NK-92 (cell line): ENCODE data around the gene KRT25.

Experiments
- DNase-seq: peaks from one replicate; lab custom pipeline; 2025; ENCODE audit not compliant: unreplicated experiment; lab: John Stamatoyannopoulos, UW

KRT25 gene, protein sequence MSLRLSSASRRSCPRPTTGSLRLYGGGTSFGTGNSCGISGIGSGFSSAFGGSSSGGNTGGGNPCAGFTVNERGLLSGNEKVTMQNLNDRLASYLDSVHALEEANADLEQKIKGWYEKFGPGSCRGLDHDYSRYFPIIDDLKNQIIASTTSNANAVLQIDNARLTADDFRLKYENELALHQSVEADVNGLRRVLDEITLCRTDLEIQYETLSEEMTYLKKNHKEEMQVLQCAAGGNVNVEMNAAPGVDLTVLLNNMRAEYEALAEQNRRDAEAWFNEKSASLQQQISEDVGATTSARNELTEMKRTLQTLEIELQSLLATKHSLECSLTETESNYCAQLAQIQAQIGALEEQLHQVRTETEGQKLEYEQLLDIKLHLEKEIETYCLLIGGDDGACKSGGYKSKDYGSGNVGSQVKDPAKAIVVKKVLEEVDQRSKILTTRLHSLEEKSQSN

DNA sequence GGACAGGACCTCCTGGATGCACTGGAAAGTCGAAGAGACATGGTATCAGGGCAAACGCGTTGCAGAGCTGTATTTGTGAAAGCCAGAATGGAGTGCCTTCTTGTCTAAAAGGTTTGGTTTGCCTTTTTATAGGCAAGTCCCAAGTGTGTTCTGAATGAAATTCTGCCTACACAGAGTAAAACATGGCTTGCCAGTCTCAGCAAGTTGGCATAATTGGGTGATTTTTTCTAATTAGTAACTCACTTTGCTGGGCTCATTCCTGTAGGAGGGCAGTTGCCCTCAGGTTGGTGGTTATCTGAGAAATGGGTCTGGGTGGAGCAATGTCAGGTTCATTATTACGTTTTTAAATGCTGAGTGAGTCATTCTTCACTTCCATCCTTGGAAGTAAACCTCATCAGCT lies at the start of gene KRT25:
TSS of gene KRT25 (minus strand) at position 101 of the 400 bp plus-strand sequence. CDS start at position 41, 60 bp downstream.
- DNase-seq = no peak

DNA sequence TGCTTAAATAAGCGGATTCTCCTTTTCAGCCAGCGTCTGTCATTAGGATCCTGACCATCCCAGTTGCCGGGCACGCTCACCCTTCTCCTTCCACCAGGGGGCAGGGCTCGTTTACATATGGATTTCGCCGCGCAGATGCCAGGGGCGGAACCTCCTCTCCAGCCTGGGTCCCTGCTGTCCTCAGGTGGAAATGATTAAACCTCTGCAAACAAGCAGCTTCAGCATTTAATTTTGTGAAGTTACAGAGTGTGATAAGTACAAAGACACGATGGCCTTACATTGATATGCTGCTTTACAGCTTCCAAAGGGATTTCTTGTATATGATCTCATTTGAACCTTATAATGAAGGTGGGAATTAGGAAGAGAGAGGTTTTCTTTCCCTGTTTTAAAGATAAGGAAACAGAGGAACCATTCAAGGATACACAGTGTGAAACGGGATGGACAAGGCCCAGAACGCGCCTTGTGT lies 48.5 kb upstream of the KRT25 start:
- DNase-seq = no peak

DNA sequence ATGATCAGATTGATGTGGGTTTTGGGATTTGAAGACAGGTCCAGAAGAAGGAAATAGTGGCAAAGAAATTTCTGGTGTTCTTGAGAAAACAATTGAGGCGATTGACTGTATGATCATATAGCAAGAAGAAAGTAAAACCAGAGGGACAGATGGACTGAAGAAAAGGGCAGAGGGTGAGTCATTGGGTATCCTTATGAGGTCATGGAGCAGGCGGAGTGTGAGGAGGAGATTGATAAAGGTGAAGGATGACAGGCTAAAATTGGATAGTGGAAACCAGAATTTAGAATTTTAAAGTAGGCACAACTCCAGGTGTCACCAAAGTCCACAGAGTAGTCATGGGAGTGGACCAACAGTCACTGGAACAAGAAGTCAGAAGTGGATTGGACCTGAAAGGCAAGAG lies 46.0 kb upstream of the KRT25 start:
- DNase-seq = no peak

DNA sequence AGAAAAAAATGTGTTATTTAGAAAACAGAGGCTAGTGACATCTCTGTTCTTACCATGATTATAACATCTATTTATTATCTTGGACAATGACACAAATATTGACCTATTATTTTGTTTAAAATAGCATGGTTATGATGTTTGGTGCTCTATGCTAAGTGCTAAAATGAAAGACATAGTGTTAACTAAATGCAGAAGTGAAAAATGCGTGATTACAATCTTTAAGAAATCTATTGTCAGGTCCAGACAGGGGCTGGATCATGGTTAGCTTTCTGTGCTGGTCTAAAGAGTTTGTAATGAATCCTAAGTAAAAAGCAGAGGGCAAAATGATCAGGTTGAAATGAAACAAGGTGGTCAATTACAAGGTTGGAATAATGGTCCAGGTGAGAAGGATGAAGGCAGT lies 45.2 kb upstream of the KRT25 start:
- no peak for DNase-seq

DNA sequence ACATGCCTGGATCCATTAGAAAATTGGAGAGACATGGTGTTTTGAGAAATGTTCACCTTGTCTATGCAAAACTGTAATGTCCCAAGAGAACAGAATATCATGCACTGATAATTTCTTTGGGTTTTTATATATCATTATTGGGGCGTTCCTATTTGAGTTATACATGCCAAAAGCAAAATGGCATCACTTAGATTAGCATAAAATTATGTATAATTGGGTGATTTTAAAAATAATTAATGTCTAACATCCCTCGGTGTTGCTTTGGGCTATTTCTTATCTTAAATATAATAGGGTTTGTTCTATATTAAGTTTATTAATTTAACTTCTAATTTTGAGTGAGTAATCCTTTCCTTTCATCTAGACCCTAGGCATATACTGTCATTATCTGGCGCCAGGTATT lies 44.7 kb upstream of the KRT25 start, which contains the start of gene KRT28:
TSS of gene KRT28 (minus strand) at position 101 of the 400 bp plus-strand sequence. CDS start at position 35, 66 bp downstream.
- DNase-seq = no peak

DNA sequence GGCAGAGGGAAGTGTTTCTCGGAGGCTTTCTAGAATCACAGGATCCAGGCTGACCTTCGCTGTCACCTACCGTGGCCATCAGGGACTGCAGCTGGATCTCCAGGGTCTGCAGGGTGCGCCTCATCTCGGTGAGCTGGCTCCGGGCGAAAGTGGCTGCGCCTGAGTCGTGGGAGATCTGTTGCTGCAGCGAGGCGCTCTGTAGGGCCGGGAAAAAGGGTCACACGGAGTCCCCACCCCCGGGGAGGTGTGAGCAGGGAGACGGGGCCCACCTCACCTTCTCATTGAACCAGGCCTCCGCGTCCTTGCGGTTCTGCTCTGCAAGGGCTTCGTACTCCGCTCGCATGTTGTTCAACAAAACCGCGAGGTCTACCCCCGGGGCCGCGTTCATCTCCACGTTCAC lies 41.7 kb upstream of the KRT25 start:
- no peak for DNase-seq

DNA sequence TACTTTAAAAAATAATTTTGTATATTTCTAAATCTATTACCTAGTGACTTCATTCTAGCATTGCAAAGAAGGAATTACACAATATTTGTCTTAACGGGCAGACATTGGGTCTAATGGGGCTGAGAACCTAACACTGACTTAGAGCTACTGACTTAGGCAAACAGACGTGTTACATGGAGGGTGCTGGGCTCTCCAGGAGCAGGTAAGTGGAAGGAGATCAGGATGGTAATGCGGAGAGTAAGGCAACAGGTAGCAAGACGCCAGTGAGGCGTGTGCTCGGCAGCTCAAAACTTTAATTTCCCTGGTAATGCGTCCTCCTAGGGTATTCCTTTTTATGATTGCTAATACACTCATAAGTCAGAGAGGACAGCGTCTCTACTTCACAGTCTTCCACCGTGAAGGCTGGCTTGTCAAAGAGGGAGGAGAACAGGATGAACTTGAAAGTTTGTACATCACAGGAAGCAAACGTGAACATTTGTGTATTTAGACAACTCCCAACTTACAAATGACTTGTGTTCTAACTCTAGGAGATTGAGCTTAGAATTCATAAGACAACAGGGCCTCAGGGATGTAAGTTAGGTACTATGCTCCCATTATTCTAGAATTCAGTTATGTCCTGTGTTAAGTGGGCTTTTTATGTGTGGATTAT lies 40.0 kb upstream of the KRT25 start:
- no peak for DNase-seq

DNA sequence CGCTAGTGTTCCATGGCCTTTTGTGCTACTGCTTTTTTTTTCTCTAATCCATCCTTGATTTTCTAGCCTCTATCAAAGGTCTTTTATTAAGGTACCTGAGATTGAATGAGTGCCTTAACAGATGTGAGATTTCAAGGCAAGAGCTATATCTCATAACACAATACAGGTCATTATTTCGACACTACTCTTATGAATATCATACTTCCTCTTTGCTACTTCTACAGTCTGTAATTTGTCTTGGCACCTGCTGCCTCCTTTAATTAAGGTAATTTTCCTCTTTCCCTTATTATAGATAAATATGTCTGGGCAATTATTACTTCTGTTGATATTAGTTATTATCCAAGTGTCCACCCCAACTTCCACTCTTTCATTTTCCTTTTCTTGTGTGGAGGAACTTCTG lies 39.3 kb upstream of the KRT25 start:
- DNase-seq = no peak

DNA sequence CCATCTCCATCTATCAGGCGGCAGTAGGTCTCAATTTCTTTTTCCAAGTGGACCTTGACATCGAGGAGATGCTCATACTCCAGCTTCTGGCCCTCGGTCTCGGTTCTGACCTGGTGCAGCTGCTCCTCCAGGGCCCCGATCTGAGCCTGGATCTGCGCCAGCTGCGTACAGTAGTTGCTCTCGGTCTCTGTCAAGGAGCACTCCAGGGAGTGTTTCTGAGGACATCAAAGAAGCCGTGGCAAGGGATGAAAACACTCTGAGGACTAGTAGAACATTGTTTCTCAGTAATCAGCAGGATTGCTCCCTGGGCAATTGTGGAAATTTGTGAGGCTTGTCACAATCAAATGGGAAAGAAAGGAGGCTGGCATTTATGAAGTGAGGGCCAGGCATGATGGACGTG lies 38.7 kb upstream of the KRT25 start:
- no peak for DNase-seq

DNA sequence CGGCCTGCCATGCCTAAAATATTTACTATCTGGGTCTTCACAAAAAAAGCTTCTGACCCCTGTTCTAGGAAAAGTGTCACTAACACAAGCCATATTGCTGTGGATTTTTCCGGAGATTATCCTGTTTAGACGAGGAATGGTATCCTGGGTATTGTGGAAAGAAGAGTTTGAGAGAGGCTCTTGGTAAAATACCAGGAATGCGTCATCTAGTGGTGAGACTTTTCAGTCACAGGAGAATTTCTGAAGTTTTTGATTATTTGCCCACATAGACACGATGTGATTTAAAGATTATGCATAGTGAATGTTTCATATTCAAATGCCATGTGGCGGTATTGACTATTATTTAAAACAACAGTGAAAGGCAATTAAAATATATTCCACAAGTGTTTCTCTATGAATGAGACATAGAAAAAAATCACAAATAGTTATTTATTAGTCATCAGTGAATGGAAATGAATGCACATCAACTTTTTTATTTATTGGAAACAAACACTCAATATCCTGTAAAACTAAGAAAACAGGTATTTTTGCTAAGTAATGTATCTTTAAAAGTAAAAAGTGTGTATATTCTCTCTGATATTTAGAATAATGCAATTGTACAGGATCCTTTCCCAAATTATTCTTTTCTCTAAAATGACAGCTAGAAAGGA lies 36.8 kb upstream of the KRT25 start:
- no peak for DNase-seq

DNA sequence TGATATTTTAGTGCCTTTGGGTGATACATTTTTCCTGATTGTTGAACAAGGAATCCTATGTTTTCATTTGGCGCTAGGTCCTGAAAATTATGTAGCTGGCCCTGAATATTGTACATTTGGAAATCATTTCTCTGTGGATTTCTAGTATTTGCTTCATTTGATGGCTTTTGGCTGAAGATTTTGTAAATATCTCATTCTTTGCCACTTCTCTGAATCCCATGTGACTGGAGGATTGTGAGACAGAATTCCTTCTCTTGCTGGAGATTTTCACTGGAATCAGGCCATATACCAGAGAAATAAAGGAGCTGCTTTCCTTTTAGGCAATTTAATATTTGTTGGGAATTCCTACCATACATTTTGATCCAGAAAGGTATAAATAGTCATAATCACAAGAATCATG lies 36.0 kb upstream of the KRT25 start:
- no peak for DNase-seq

DNA sequence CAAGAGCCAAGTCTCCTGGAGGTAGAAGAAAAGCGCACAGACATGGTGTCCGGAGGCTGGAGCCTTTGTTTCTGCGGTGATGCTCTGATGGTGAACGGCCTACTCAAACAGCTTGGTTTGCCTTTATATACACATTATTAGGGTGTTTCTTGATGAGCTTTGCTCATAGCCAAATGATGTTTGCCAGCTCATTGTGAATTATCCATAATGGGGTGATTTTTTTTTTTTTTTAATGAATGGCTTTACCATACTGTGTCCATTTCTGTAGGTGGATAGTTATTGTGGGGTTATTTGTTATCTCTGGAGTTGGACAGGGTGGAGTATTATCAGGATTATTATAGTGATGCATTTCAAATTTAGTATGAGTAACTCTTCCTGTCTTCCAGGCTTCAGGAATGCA lies 27.3 kb upstream of the KRT25 start, which contains the start of gene KRT27:
TSS of gene KRT27 (minus strand) at position 101 of the 400 bp plus-strand sequence. CDS start at position 44, 57 bp downstream.
- DNase-seq = no peak

DNA sequence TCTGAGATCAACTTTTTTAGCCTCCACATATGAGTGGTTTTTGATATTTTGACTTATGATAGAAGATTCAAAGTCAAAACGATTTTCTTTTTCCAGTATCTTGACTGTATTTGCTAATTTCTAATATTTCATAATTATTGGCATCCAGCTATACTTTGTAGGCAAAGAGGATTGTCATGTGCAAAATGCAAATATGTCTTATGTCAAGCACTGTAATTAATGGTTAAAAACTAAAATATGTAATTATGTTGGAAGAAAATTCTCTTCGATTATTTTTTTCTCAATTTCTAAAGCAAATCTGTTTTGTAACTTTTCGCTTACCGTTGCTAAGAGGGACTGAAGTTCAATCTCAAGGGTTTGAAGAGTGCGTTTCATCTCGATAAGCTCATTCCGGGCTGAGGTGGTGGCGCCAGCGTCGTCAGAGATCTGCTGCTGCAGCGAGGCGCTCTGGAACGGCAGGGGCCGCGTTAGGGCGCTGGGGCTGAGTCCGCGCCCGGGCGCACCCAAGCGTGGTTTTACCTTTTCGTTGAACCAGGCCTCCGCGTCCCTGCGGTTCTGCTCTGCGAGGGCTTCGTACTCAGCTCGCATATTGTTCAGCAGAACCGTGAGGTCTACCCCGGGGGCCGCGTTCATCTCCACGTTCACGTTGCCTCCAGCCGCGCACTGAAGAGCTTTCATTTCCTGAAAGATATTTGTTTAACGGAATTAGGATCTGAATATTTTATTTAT lies 24.2 kb upstream of the KRT25 start:
- DNase-seq = no peak

DNA sequence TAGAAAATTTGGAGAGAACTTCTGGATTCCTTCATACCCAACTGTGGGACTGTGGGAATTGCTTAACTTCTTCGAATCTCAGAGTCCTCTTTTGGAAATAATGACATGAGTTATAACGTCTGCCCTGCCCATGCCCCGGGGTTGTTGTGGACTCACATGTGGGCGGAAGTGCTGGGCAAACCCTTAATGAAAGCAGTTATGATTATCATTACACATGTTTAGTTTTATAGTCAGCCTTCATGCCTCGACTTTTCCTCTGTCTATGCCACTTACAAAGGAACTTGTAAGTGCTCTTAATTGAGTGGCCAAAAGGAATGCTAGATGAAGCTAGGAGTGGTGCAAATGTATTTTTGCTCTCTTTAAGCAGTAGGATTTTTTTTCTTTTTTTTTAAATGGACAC lies 23.3 kb upstream of the KRT25 start:
- DNase-seq = no peak

DNA sequence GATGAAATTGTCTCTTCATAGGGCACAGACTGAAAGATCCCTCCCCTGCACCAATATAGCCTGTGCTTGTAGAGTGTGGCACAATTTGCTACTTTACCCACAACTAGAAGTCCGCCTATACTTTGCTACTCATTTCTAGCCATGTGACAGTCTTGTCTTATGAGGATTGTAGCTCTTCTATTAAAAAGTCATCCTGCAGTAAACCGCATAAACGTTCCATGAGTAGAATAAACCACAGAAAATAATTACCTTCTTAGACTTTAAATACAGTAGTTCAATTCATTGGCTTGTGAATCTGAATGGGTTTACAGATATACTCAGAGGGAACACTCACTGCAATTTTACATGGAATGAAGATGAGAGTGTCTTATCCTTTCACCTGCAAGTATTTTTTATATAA lies 22.8 kb upstream of the KRT25 start:
- no peak for DNase-seq

DNA sequence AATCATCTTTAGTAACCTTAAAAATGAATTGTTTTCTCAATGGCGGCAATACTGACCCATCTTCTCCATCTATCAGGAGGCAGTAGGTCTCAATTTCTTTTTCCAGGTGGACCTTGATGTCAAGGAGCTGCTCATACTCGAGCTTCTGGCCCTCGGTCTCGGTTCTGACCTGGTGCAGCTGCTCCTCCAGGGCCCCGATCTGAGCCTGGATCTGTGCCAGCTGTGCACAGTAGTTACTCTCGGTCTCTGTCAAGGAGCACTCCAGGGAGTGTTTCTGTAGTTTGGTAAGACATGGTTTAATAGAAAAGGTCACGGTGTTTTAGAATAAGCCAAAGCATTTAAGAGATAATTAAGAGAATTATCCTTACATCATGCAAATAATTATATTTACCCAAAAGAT lies 22.3 kb upstream of the KRT25 start:
- DNase-seq = no peak

DNA sequence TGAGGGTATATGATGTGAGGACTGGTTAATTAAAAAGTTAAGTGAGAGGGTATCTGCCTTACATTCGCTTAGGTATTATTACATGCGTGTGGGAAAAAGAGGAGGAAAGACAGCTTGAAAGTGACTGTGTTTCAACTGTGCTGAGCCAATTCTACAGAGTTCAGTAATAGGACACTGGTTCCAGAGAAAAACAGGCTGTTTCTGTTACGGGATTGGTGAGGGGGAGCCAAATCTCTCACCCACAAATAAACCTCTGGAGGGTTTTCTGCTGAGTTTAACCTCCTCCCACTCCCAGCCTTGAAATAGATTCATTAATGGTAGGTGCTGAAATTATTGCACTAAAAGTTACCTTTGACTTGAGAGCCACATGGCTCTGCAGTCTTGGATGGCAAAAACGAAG lies 20.8 kb upstream of the KRT25 start:
- DNase-seq = no peak

DNA sequence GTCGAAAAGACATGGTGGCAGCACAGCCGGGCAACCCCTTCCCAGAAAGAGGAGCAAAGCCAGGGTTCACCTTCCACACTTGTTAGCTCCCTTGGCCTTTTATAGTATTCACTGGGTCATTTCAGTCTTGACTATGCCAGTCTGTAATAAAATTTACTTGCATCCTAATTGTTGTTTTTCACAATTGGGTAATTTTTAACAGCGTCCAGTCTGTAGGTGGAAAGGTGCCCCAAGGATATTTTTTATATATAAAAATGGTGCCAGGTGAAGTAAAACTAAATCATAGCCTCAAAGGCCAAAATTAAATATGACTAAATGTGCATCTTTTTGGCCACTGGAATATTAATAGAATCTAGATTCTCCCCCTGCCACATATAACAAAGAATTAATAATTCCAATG lies 17.0 kb upstream of the KRT25 start, which contains the start of gene KRT26:
TSS of gene KRT26 (minus strand) at position 101 of the 400 bp plus-strand sequence. CDS start at position 13, 88 bp downstream.
- no peak for DNase-seq

DNA sequence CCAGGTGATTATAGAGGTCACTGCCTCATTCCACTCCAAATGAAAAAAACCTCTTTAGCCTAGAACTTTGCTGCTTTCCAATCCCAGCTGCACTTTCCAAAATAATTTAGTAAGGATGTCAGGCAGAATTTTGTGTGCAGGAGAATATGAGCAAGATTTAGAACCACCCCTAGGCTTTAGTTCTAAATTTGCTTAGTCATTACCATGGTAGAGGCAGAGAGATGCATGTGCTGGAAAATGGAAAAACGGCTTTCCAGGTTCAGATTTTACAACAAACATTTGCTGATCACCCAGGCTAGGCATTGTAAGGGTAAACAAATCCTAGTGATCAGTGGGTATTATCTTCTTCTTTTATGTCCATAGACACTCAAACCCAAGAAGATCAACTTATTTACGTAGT lies 10.5 kb upstream of the KRT25 start:
- DNase-seq = no peak

DNA sequence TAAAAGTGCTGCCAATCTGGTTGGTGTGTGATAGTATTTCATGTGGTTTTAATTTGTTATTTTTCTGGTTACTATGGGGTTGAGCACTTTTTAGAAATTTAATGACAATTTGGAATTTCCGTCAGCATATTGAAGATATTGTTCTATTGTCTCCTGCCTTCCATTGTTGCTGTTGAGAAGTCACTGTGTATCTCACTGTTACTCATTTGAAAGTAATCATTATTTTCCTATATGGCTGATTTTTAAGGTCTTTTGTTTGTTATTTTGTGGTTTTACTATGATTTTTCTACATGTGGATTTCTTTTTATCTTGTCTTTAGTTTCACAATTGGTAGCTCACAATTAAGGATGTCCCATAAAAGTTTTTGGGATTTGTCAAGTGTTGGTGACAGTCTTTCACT lies 8.6 kb upstream of the KRT25 start:
- DNase-seq = no peak
